ENCODE measurements around the gene CPZ.

The CPZ gene

DNA sequence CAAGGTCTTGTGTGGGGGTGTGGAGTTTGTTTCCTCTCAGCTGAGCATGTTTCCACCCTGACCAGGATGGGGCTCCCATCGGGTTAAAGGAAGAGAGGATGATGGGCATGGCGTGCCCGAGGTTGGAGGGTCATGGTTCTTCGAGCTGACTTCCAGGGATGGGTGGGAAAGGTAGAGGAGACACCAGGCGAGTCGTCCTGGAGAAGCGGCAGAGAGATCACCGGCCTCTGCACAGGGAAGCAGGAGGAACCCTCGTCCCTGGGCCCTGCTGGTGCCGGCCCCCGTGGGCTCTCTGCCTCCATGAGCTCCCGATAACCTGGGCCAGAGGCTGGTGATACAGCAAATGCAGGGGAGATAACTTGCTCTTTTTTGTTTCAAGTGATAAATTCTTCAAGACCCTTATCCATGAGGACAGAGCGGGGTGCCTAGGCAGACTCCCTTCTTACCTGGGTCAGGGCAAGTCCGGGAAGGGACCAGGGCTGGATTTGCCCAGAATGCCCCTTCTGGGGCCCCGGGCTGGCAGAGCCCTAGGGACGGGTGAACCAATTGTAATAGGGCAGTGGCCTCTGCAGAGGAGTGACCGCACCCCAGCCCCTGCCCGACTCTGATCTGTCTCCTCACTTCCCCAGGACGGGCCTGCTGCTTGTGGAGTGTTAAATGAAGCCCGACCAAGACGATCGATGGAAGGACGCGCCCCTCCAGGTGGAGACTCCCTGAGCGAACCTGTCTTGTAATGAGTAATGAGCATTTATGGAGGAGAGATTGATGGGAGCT is 63.0 kb downstream of the CPZ start:
- no peak for DNase-seq (ENCODE audit: low read depth in 1 of 2, low spot score in 1 of 2)
- no peak for TF ChIP-seq JUND (IDR thresholded peaks at IDR 0.05; ENCODE audit: low read depth)
- in situ Hi-C loops (cut with HindIII; ENCODE audit: low pct_unique_long_range_greater_than_20kb, low sequenced_read_pairs) = no loop called here

DNA sequence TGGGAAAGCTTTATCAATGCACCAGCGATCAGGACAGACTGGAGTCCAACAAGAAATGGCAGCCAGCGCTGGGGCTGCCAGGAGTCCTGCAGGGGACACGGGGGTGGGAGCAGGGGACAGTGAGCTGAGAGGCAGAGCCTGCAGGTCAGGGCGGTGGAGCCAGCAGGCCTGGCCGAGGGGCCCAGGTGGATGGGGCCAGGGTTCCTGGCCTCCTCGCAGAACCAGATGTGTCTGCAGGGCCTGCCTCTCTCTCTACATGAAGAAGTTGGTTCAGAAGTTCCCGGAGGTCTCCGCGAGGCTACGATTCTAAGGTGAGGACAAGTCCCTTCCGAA is 63.6 kb downstream of the CPZ start:
- no peak for TF ChIP-seq JUND (IDR thresholded peaks at IDR 0.05; ENCODE audit: low read depth)
- DNase-seq (ENCODE audit: low read depth in 1 of 2, low spot score in 1 of 2) = no peak
- in situ Hi-C loops (cut with HindIII; ENCODE audit: low pct_unique_long_range_greater_than_20kb, low sequenced_read_pairs) = no loop called here

DNA sequence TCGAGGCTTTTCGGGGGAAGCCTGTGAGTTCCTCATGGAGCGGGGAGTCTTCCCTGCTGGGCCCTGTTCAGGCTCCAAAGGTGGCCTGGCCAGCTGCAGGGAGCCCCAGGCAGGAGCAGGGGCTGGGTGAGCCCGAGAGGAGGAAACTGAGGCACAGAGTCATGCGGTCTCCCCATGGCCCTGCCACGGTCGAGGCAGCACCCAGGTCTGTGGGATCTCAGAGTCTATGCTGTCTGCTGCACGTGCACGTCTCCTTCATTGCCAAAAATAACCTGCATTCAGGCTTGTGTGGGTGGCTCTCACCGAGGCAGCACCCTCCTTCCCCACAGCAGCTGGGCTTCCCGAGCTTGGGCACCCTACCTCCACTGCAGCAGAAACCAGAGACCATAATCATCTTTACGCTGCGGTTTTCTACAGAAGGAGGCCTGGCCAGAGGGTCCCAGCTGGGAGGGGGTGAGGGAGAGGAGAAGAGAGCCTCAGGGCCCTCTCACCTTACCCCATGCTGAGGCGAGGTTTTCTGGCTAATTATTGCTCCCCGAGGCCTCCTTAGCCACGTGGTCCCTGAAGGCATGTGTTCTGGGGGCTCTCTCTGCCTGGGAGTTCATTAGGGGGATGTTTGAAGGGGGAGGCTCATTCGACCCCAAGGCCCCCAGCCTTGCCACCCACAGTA is 64.3 kb downstream of the CPZ start:
- in situ Hi-C loops (cut with HindIII; ENCODE audit: low pct_unique_long_range_greater_than_20kb, low sequenced_read_pairs) = no loop called here
- no peak for TF ChIP-seq JUND (IDR thresholded peaks at IDR 0.05; ENCODE audit: low read depth)
- DNase-seq (ENCODE audit: low read depth in 1 of 2, low spot score in 1 of 2) = no peak

DNA sequence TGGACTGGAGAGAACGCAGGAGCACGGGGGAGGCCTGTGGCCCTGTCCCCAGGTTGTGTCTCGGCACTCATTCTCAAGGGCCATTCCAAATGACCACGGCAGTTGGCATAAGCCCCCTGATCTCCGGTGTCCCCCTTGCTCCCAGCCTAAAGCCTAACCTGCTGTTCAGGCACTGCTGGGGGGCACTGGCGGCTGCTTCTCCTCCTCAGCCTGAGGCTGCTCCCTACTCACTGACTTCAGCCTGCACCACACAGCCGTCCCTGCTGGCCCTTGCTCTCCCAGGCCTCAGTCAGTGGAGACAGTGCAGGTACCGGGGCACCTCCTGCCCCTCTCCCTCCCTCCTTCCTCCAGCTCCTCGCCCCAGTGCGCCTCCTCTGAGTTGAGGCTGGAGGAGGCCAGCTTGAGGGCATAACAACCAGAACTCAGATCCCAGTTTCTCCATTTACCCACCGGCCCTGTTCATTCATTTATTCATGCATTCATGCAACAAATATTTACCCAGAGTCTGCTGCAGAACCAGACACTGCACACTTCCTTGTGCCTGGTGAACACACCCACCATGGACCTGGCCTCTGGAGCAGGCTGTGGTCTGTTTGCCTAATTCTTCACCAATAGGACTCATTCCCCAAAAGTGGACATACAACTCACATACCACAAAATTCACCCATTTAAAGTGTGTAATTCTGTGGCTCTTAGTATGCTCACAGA is 65.0 kb downstream of the CPZ start:
- in situ Hi-C loops (cut with HindIII; ENCODE audit: low pct_unique_long_range_greater_than_20kb, low sequenced_read_pairs) = no loop called here
- TF ChIP-seq JUND (IDR thresholded peaks at IDR 0.05; ENCODE audit: low read depth) = no peak
- no peak for DNase-seq (ENCODE audit: low read depth in 1 of 2, low spot score in 1 of 2)

DNA sequence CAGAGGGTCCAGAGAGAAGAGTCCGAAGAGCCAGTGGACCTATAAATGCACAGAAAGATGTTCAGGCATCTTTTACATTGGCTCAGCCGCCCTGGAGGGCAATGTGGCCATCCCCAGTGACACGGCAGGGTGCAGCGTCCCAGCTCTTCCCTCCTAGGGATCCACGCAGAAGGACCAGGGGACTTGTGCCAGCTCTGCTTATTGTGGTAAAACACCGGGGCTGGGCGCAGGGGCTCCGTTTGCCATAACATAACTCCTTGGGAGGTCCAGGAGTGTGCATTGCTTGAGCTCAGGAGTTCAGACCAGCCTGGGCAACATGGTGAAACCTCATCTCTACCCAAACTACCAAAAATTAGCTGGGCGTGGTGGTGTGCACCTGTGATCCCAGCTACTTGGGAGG is 70.2 kb downstream of the CPZ start:
- no peak for TF ChIP-seq JUND (IDR thresholded peaks at IDR 0.05; ENCODE audit: low read depth)
- in situ Hi-C loops (cut with HindIII; ENCODE audit: low pct_unique_long_range_greater_than_20kb, low sequenced_read_pairs) = no loop called here
- DNase-seq (ENCODE audit: low read depth in 1 of 2, low spot score in 1 of 2) = no peak

DNA sequence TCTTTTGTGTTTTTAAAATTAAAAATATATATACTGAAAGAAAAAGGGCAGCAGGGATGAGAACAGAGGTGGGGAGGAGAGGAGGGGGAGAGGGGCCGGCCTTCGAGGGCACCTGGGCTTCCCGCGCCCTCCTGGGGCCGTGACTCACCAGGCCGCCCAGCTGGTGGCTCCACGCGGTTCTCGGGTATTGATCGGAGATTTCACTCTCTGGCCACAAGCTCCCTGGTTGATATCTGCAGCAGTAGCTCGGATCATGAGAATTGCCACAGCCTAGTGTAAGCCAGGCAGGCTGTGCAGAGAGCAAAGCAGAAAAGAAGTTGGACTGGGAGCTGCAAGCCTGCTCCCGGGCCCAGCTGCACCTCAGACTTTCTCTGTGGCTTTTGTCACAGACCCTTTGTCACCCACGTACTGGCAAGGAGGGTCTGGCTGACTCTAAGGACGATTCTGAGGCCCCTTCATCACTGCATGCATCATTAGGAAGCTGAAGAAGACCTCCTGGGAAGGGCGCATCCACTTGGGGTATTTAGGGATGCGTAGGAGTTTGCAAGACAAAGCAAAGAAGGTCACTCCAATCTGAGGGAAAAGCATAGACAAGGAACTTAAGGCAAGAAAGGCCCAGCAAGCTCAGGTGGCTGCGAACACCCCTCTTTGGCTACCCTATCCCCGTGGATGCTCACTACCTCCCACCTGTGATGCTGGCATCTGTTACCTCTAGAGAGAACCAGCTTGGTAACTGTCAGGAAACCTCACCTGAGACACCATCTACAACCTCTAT is 71.7 kb downstream of the CPZ start:
- no peak for DNase-seq (ENCODE audit: low read depth in 1 of 2, low spot score in 1 of 2)
- in situ Hi-C loops (cut with HindIII; ENCODE audit: low pct_unique_long_range_greater_than_20kb, low sequenced_read_pairs) = no loop called here
- TF ChIP-seq JUND (IDR thresholded peaks at IDR 0.05; ENCODE audit: low read depth) = no peak

DNA sequence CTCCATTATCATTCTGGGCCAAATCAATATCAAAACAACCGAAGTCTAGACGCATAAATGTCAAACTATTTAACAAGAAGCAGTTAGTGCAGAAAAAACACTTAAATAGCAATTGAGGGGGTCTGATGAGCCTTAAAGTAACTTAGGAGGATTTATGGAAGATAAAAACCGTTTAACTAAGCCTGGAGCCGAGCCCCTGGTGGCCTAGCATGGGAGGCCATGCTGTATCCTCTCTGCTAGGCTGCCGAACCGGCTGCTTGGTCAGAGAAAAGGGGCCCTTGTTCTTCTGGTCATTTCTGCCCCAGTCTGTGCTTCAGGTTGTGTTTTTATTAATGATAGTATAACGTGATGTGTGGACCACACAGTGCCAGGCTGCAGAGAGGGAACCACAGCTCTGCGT is 72.4 kb downstream of the CPZ start:
- TF ChIP-seq JUND (IDR thresholded peaks at IDR 0.05; ENCODE audit: low read depth) = no peak
- no peak for DNase-seq (ENCODE audit: low read depth in 1 of 2, low spot score in 1 of 2)
- in situ Hi-C loops (cut with HindIII; ENCODE audit: low pct_unique_long_range_greater_than_20kb, low sequenced_read_pairs) = no loop called here

DNA sequence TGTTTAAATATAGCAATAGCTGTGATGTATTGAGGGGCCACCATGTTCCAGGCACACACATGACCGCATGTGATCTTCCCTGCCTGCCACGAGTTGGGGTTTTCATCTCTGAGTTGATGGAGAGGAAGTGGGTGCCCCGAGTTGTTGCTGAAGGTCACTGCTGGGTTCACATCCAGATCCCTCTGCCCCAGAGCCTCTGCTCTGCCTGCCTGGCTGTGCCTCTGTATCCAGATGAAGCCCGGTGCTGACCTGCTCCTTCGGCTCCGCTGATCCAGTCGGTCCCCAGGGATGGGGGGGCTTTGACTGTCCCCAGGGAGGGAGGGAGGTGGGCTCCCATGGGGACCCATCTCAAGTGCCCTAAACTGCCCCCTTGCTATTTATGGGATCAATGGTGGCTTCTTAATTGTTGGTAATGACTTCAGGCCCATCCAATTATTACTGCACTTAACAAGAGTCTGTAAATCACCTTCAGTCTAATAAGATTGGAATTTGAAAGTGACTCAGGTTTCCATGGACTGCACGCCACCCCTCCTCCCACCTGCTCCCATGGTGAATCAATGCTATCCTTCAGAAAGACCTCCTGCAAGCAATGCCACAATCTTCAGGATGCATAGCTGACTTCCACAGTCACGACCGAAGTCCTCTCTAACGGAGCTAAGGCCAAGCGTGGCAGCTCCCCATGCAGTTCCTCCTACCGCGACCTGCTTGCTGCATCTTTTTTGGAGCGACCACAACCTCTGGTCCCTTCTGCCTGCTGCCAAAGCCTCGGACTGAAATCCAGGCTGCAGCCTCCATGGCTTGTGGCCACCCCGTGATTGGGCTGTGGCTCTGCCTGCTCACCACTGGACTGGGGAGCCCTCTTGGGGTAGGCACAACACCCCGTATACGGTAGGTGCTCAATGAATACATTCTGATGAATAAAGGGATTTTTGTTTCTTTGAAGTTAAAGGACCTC is 73.1 kb downstream of the CPZ start:
- in situ Hi-C loops (cut with HindIII; ENCODE audit: low pct_unique_long_range_greater_than_20kb, low sequenced_read_pairs) = no loop called here
- no peak for DNase-seq (ENCODE audit: low read depth in 1 of 2, low spot score in 1 of 2)
- no peak for TF ChIP-seq JUND (IDR thresholded peaks at IDR 0.05; ENCODE audit: low read depth)

DNA sequence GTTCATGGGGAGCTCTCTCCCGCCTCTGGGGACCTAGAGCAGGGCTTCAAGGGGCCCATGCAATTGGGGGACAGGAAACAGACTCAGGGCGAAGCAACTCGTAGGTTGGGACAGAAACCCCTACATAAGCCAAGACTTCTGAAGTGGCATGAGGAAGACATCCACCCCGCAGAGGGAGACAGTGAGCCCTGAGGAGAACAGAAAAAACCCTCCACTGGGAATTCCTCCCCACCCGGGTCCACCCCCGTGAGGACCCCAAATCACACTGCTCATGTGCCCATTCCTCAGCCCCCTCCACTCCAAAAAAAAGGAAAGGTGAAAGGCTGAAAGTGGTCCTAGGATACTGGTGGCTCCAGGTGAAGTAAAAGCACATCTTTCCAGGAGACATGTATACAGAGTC is 74.0 kb downstream of the CPZ start:
- DNase-seq (ENCODE audit: low read depth in 1 of 2, low spot score in 1 of 2) = no peak
- in situ Hi-C loops (cut with HindIII; ENCODE audit: low pct_unique_long_range_greater_than_20kb, low sequenced_read_pairs) = no loop called here
- no peak for TF ChIP-seq JUND (IDR thresholded peaks at IDR 0.05; ENCODE audit: low read depth)
